A673 (cell line): ENCODE measurements around the gene C10orf95. TPM values are rescaled to one million over a fixed set of nuclear protein-coding genes. Genes with fewer than 3 reads are reported as not detected.

ENCODE experiments used
- BruUV-seq: library from RNA; stranded (reverse); fragments of 400-500 nt; replicated peaks from 2 replicates; lab custom pipeline; 2021; lab: Mats Ljungman, UMichigan
- CTCF ChIA-PET: fragments of 300-600 bp; sonication (Branson Sonifier 250); formaldehyde crosslinking; loops from one replicate; lab custom pipeline; 2022; ENCODE audit warnings: antibody characterized with exemption; lab: Charles Lee
- POLR2A ChIA-PET: fragments of 300-600 bp; sonication (Branson Sonifier 250); formaldehyde crosslinking; loops from one replicate; lab custom pipeline; 2022; ENCODE audit warnings: antibody characterized with exemption; ENCODE audit not compliant: low non-redundant PET; lab: Charles Lee
- DNase-seq: peaks from one replicate; pipeline ENCODE4 v3.0.0-alpha.2; 2015; ENCODE audit warnings: low spot score
- H3K27ac ChIP-seq: fragments of 200-600 bp; sonication (generic); 2 replicates; pipeline ENCODE4 v1.5.1; 2016; ENCODE audit warnings: mixed run types, low read depth, mild to moderate bottlenecking, mixed read lengths, antibody characterized with exemption, low read length; ENCODE audit not compliant: poor library complexity, severe bottlenecking
- H3K27me3 ChIP-seq: fragments of 200-600 bp; sonication (generic); replicated peaks from 2 replicates; pipeline ENCODE4 v1.6.1; 2017; ENCODE audit warnings: mixed run types, low read depth, mild to moderate bottlenecking, mixed read lengths, antibody characterized with exemption, low read length; ENCODE audit not compliant: insufficient read depth, poor library complexity
- H3K36me3 ChIP-seq: fragments of 200-600 bp; sonication (generic); 2 replicates; pipeline ENCODE4 v1.6.1; 2016; ENCODE audit warnings: mixed run types, mild to moderate bottlenecking, mixed read lengths, antibody characterized with exemption, low read length; ENCODE audit not compliant: insufficient read depth, poor library complexity, severe bottlenecking
- H3K4me1 ChIP-seq: fragments of 200-600 bp; sonication (generic); 2 replicates; pipeline ENCODE4 v1.6.1; 2017; ENCODE audit warnings: mixed run types, mild to moderate bottlenecking, mixed read lengths, antibody characterized with exemption, low read length; ENCODE audit not compliant: insufficient read depth, poor library complexity, severe bottlenecking
- H3K4me3 ChIP-seq: fragments of 200-600 bp; sonication (generic); 2 replicates; pipeline ENCODE4 v1.5.1; 2016; ENCODE audit warnings: low read depth, mixed run types, mild to moderate bottlenecking, mixed read lengths, low read length; ENCODE audit not compliant: poor library complexity, severe bottlenecking
- H3K9me3 ChIP-seq: fragments of 200-600 bp; sonication (generic); 2 replicates; pipeline ENCODE4 v1.6.1; 2016; ENCODE audit warnings: mixed run types, low read depth, mild to moderate bottlenecking, mixed read lengths, antibody characterized with exemption, low read length; ENCODE audit not compliant: poor library complexity, severe bottlenecking
- EZH2 ChIP-seq: fragments of 200-600 bp; sonication (generic); IDR thresholded peaks from 2 replicates; pipeline ENCODE4 v1.6.1; 2017; ENCODE audit warnings: borderline replicate concordance, low read depth, mild to moderate bottlenecking, mixed read lengths, antibody characterized with exemption, low read length; ENCODE audit not compliant: poor library complexity, severe bottlenecking
- intact Hi-C: fragments of 100-400 bp; cut with micrococcal nuclease; formaldehyde crosslinking; loops from one replicate; pipeline ENCODE4 v1.10.0; 2022; ENCODE audit not compliant: unreplicated experiment
- total RNA-seq: library from RNA; stranded (reverse); gene quantifications from 2 replicates; pipeline ENCODE4 v1.2.3, GENCODE V29; 2021
- TF ChIP-seq, protein P1 (sequence below): fragments of 300-800, 200-600 bp; sonication (generic); conservative IDR thresholded peaks from 2 replicates; pipeline ENCODE4 v1.5.1; 2017; ENCODE audit warnings: low read depth, mild to moderate bottlenecking, antibody characterized with exemption, low read length, moderate library complexity, mixed read lengths

C10orf95 gene
- total RNA-seq, 1 experiment from 2014 or later = not detected

DNA sequence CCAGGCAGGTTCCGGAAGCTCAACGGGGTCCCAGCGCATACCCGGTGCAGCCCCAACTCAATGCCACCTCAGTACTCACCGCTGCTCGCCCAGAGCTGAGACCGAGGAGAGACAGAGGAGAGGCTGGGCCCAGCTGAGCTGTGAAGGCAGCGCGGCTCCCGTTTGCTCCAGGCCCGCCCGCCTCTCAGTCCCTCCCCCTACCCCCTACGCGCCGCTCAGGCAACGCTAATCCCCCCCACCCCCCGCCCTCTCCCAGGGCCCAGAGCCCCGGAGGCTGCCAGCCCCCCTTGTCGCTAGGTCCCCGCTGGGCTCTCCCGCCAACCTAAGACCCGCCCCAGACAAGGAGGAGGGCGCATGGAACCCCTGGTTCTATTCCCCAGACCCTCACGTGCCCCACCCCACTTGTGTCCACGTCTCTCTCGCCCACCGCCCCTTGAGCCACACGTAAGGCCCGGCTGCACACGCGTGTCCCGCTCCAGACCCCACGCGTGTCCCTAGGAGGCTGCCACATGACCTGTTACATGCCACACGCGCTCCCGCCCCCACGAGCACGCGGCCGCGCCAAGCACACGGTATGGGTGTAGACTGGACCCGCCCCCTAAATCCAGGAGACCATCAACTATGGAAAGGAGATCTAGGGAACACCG is 32.6 kb downstream of the C10orf95 start, which contains the start of gene PSD:
PSD (minus strand) TSS at position 164 of the 647 bp plus-strand sequence. CDS start 1,747 bp downstream, outside the sequence.
- ChIA-PET CTCF (no interaction called here), POLR2A (no interaction called here)
- Histone ChIP-seq H3K36me3 (peaks cover 6% of the 10 kb centered on the region), H3K9me3 (no peaks in the 10 kb centered on the region), H3K4me1 (peaks cover 16% of the 10 kb centered on the region), H3K4me3 (peak within 1 kb of the TSS; percentile 90), H3K27ac (peak within 1 kb of the TSS; percentile 38), H3K27me3 (no peaks in the 10 kb centered on the region)
- intact Hi-C loops = no loop called here
- TF ChIP-seq, protein P1, sequence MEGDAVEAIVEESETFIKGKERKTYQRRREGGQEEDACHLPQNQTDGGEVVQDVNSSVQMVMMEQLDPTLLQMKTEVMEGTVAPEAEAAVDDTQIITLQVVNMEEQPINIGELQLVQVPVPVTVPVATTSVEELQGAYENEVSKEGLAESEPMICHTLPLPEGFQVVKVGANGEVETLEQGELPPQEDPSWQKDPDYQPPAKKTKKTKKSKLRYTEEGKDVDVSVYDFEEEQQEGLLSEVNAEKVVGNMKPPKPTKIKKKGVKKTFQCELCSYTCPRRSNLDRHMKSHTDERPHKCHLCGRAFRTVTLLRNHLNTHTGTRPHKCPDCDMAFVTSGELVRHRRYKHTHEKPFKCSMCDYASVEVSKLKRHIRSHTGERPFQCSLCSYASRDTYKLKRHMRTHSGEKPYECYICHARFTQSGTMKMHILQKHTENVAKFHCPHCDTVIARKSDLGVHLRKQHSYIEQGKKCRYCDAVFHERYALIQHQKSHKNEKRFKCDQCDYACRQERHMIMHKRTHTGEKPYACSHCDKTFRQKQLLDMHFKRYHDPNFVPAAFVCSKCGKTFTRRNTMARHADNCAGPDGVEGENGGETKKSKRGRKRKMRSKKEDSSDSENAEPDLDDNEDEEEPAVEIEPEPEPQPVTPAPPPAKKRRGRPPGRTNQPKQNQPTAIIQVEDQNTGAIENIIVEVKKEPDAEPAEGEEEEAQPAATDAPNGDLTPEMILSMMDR = no peak
- no peak for TF ChIP-seq EZH2
- DNase-seq = peak; percentile 80
- no TSS peak for BruUV-seq

DNA sequence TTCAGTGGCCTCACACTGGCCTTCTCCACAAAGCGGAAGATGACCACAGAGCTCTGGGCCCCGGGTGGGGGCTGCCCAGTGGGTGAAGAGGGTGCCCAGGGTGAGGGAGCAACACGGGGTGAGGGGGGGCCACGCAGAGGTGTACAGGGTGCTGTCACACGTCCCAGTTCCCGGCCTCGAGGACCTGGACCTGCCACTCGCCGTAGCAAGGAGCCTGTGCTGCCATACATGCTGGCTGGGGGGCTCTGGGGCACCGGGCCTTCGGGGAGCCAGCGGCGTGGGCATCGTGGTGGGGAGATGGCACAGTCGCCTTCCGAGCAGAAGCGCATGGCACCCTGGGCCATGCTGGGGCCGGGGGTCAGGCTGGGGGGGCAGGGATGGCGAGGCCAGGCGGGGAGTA is 34.6 kb downstream of the C10orf95 start:
- no peaks in the 10 kb centered on the region for H3K36me3 ChIP-seq
- ChIA-PET CTCF (no interaction called here), POLR2A (no interaction called here)
- no peak overlapping the region for H3K4me3 ChIP-seq
- no peaks in the 10 kb centered on the region for H3K9me3 ChIP-seq
- TF ChIP-seq, protein P1 = no peak
- no peak for TF ChIP-seq EZH2
- no peaks in the 10 kb centered on the region for H3K27me3 ChIP-seq
- no TSS peak for BruUV-seq
- H3K27ac ChIP-seq = no peak overlapping the region
- no peak for DNase-seq
- intact Hi-C loops = no loop called here
- peaks cover 6% of the 10 kb centered on the region for H3K4me1 ChIP-seq

DNA sequence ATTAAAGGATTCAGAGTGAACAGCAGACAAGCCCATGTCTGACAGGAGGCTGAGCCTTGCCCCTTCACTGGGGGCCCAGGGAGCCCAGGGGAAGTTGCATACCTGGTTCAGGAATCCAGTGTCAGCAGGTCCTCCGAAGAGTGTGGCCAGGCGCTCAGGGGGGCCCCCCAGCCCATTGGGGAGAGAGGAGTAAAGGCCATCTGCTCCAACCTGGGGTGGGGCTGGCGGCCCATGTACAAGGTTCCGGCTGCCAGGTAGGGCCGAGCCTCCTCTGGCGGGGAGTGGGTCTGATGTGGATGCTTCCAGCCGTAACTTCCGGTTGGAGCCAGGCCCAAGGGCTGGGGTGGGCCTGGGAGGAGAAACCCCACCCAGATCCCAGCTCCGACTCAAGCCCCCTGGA is 35.1 kb downstream of the C10orf95 start:
- no peaks in the 10 kb centered on the region for H3K27me3 ChIP-seq
- ChIA-PET CTCF (no interaction called here), POLR2A (no interaction called here)

More for the DNA sequence above, 35.1 kb downstream of the C10orf95 start:
- Histone ChIP-seq H3K9me3 (no peaks in the 10 kb centered on the region), H3K27ac (no peak overlapping the region), H3K4me3 (no peak overlapping the region), H3K36me3 (no peaks in the 10 kb centered on the region), H3K4me1 (peaks cover 6% of the 10 kb centered on the region)
- DNase-seq = no peak
- TF ChIP-seq EZH2 = no peak
- TF ChIP-seq, protein P1 = no peak
- no TSS peak for BruUV-seq
- intact Hi-C loops = no loop called here
